HUES48 (cell line): ENCODE measurements around the gene TUNAR.

Experiments
- H3K27ac ChIP-seq: one replicate; pipeline ENCODE4 v1.7.0; 2013; ENCODE audit warnings: low read depth, low read length, inconsistent platforms
- H3K27me3 ChIP-seq: 2 replicates; pipeline ENCODE4 v1.6.1; 2013; ENCODE audit warnings: mild to moderate bottlenecking, low read length; ENCODE audit not compliant: control insufficient read depth, insufficient read depth
- H3K36me3 ChIP-seq: 2 replicates; pipeline ENCODE4 v1.6.1; 2013; ENCODE audit warnings: low read length; ENCODE audit not compliant: control insufficient read depth, insufficient read depth
- H3K4me1 ChIP-seq: 2 replicates; pipeline ENCODE4 v1.6.1; 2013; ENCODE audit warnings: mild to moderate bottlenecking, low read length; ENCODE audit not compliant: control insufficient read depth, insufficient read depth
- H3K4me3 ChIP-seq: 2 replicates; pipeline ENCODE4 v1.5.1; 2013; ENCODE audit warnings: mild to moderate bottlenecking, low read depth, low read length
- H3K9ac ChIP-seq: 2 replicates; pipeline ENCODE4 v1.6.1; 2013; ENCODE audit warnings: mild to moderate bottlenecking, low read depth, low read length, moderate library complexity
- H3K9me3 ChIP-seq: 2 replicates; pipeline ENCODE4 v1.6.1; 2013; ENCODE audit warnings: low read length; ENCODE audit not compliant: control insufficient read depth, insufficient read depth

Gene TUNAR

DNA sequence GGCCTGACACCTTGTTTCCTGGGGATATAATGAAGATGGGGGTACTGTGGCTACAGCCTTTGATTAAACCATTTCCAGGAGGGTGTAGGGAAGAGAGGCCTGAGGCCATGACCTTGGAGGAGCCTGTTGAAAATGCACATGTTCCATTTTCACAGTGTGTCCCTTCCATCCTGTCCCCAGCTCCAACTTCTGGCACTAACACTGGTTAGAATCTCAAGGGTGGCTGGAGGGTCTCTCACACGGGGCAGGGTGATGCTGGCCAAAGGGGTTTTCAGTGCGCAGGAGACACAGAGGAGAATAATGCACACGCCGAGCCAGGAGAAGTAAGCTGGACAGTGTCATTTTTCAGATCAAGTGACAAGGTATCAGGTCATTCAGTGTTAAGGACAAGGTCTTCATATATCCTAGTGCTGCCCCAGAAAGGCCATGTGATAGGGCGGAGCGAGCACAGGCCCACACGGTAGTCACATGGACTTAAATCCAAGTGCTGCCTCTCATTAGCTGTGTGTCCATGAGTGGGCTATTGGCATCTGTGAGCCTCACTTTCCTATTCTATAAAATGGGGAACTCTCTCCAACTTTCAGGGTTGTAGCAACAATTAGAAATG, 36.4 kb upstream of the TUNAR start:
- H3K9me3 ChIP-seq: no peaks in the 10 kb centered on the region
- H3K27ac ChIP-seq: no peak overlapping the region
- no peak overlapping the region for H3K4me3 ChIP-seq
- H3K4me1 ChIP-seq: peaks cover 3% of the 10 kb centered on the region; the same call in 1 of the 2 replicates
- H3K36me3 ChIP-seq: no peaks in the 10 kb centered on the region
- no peaks in the 10 kb centered on the region for H3K27me3 ChIP-seq
- no peak overlapping the region for H3K9ac ChIP-seq

DNA sequence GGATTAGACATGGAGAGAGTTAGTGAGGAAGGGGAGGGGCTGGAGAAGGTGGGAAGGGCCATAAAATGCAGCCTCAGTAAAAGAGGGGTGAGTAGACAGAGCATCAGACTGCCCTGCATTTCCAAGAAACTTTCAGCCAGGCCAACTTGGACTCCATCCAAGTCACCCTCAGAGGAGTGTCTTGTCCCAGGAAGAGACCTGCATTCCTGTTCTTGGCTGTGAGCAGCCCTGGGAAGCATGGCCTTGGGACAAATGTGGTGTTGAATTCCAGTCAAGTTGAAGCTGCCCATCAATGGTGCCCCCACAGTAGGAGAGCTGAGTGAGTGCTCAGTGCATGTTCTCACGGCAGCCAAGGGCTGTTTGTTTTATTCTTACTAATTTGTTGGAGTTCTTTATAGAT, 35.0 kb upstream of the TUNAR start:
- Histone ChIP-seq H3K9ac (no peak overlapping the region), H3K4me1 (no peaks in the 10 kb centered on the region), H3K36me3 (no peaks in the 10 kb centered on the region), H3K27ac (no peak overlapping the region), H3K27me3 (no peaks in the 10 kb centered on the region), H3K9me3 (no peaks in the 10 kb centered on the region), H3K4me3 (no peak overlapping the region)

DNA sequence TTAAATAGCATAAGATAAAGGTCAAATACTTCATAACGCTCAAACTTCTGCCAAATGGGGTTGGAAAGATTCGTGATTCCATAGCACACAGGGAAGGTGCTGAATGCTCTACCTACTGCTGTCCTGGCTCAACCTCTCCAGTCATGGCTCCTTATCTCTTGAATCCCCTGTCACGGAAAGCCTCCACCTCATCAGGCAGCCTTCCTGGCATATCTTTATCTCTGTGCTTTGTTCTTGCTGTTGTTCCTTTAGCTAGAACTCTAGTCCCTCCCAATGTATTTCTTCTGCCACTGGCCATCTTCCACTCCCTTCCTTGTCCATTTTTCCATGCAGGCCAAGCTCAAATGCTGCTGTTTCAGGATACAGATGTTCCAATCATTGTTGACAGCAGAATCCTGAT, 26.9 kb upstream of the TUNAR start:
- Histone ChIP-seq H3K4me3 (no peak overlapping the region), H3K36me3 (no peaks in the 10 kb centered on the region), H3K9ac (no peak overlapping the region), H3K9me3 (no peaks in the 10 kb centered on the region), H3K27me3 (no peaks in the 10 kb centered on the region), H3K4me1 (peaks cover 7% of the 10 kb centered on the region), H3K27ac (no peak overlapping the region)

DNA sequence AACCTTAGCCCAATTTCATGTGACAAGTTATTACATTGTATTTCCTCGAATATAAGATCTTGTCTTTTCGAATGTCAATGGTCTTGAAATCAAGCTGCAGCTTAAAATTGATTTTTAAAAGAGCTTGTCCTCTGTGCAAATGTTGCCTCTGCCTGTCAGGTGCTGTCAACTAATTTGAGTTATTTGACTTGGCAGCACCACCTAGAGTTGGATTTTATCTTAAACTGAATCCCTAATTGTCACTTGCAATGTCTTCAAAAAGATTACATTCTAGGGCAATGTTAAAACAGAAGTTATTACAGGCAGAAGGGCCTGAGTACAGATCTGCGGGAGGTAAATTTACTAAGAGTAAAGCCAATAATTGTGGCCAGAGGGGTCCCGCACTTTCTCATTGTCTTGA, 26.2 kb upstream of the TUNAR start:
- Histone ChIP-seq H3K9ac (no peak overlapping the region), H3K27ac (no peak overlapping the region), H3K27me3 (no peaks in the 10 kb centered on the region), H3K4me3 (no peak overlapping the region), H3K36me3 (no peaks in the 10 kb centered on the region), H3K4me1 (peaks cover 7% of the 10 kb centered on the region), H3K9me3 (no peaks in the 10 kb centered on the region)

DNA sequence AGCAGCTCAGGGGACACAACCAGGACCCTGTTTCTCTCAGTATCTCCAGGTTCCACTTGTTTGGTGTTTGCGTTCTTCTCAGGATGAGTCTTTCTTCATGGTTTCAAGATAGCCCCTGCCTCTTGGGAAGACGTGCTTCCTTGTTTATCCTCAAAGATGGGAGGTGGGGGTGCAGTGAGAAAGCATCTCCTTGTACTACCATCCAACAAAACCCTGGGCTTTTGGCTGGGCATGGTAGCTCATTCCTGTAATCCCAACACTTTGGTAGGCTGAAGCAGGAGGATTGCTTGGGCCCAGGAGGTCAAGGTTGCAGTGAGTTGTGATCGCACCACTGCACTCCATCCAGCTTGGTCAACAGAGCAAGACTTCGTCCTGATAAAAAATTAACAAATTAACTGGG, 21.0 kb upstream of the TUNAR start:
- H3K9ac ChIP-seq: no peak overlapping the region
- H3K4me1 ChIP-seq: peaks cover 5% of the 10 kb centered on the region
- H3K9me3 ChIP-seq: no peaks in the 10 kb centered on the region
- H3K4me3 ChIP-seq: no peak overlapping the region
- no peak overlapping the region for H3K27ac ChIP-seq
- no peaks in the 10 kb centered on the region for H3K27me3 ChIP-seq
- no peaks in the 10 kb centered on the region for H3K36me3 ChIP-seq

DNA sequence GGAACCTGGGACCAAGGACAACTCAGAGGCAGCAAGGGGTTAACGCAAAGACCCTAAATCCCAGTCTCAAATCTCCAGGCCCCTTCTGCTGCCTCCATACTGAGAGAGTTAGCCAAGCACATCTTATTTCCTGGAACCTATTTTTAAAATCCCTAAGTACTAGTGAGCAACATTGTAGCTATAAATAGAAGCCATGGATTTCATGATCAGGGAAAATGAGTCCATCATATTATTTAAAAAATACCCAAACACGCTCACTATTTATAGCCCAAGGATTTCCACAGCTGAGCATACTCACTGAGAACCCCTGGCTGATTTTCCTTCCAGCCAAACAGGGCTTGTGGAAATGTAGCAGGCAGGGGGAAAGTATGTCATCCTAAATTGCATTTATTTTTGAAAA, 19.4 kb upstream of the TUNAR start:
- Histone ChIP-seq H3K9me3 (no peaks in the 10 kb centered on the region), H3K36me3 (no peaks in the 10 kb centered on the region), H3K27me3 (no peaks in the 10 kb centered on the region), H3K4me3 (no peak overlapping the region), H3K27ac (no peak overlapping the region), H3K9ac (no peak overlapping the region), H3K4me1 (no peaks in the 10 kb centered on the region)

DNA sequence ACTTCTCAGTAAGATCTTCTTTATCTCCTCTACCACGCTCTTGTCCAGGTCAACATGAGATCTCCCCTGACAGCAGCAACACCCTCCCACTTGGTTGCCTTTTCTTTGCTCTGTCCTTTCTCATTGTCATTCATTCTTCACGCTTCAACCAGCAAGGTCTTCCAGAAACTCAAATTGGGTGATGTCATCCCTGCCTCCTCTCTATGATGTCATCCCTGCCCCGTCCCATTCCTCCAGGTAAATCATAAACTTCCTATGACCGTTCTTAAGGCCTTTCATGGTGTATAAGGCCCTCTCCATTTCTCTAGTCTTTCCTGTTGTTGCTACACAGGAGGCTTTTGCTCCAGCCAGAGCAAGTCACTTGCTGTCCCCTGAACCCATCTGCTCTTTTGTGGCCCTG, 17.7 kb upstream of the TUNAR start:
- no peak overlapping the region for H3K27ac ChIP-seq
- H3K27me3 ChIP-seq: no peaks in the 10 kb centered on the region
- H3K4me1 ChIP-seq: no peaks in the 10 kb centered on the region
- no peaks in the 10 kb centered on the region for H3K36me3 ChIP-seq
- no peak overlapping the region for H3K4me3 ChIP-seq
- H3K9ac ChIP-seq: no peak overlapping the region
- no peaks in the 10 kb centered on the region for H3K9me3 ChIP-seq

DNA sequence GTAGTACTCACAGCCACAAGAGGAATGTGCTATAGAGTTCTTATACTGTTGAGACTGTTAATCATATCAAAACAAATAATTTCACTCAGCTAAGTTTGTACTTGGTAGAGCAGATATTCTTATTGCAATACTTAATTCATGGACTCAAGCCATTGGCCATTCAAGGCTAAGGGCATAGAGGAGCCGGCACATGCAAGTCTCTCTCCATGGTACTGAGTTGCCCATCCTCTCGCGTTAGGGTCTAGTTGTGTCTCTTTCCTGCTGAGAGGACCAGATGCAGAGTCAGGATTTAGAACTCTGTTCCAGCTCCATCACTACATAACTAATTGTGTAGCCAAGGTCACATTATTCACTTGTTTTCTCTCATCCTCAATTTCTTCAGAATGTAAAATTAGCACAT, 14.4 kb upstream of the TUNAR start:
- Histone ChIP-seq H3K36me3 (no peaks in the 10 kb centered on the region), H3K27me3 (no peaks in the 10 kb centered on the region), H3K4me3 (no peak overlapping the region)

DNA sequence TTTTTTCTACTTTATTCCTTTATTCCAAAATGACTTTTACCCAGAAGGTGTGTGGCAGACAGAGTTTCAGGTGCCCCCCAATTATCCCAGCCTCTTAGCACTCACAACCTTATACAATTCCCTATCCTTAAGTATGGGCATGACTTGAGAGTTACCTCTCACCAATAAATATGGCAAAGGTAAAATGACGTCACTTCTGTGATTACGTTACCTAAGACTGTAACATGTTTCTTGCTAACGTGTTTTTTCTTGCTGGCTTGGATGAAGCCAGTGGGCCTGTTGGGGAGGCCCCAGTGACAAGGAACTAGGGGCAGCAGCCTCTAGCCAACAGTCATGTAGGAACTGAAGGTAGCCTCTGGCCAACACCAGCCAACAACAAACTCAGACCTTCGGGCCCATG, 13.3 kb upstream of the TUNAR start:
- no peak overlapping the region for H3K27ac ChIP-seq
- no peaks in the 10 kb centered on the region for H3K27me3 ChIP-seq
- H3K9me3 ChIP-seq: no peaks in the 10 kb centered on the region
- no peaks in the 10 kb centered on the region for H3K4me1 ChIP-seq
- no peaks in the 10 kb centered on the region for H3K36me3 ChIP-seq
- H3K9ac ChIP-seq: no peak overlapping the region
- no peak overlapping the region for H3K4me3 ChIP-seq

More for the DNA sequence above, 14.4 kb upstream of the TUNAR start:
- Histone ChIP-seq H3K9me3 (no peaks in the 10 kb centered on the region), H3K9ac (no peak overlapping the region), H3K4me1 (no peaks in the 10 kb centered on the region), H3K27ac (no peak overlapping the region)

DNA sequence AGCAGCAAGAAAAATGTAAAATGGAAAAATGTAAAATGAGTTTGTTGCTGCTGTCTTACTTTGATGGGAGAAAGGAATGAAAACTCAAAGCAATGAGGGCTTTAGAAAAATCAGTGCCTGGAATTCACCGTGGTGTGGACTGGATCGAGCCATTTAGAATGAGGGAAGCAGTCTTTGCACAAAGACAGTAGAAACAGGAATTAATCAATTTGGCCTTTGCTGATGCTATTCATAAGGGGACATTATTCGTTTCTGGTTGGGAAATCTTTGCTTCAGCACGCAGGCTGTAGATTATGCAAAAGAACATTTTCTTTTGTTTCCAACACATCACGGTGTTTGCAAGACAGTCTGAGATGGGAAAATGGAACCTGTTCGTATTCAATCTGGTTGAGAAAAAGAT, 6.9 kb upstream of the TUNAR start:
- no peaks in the 10 kb centered on the region for H3K9me3 ChIP-seq
- H3K4me3 ChIP-seq: no peak overlapping the region
- H3K27me3 ChIP-seq: peaks cover 7% of the 10 kb centered on the region; the same call in 1 of the 2 replicates
- H3K9ac ChIP-seq: no peak overlapping the region
- H3K27ac ChIP-seq: no peak overlapping the region
- no peaks in the 10 kb centered on the region for H3K36me3 ChIP-seq
- peaks cover 6% of the 10 kb centered on the region; the same call in 1 of the 2 replicates for H3K4me1 ChIP-seq

DNA sequence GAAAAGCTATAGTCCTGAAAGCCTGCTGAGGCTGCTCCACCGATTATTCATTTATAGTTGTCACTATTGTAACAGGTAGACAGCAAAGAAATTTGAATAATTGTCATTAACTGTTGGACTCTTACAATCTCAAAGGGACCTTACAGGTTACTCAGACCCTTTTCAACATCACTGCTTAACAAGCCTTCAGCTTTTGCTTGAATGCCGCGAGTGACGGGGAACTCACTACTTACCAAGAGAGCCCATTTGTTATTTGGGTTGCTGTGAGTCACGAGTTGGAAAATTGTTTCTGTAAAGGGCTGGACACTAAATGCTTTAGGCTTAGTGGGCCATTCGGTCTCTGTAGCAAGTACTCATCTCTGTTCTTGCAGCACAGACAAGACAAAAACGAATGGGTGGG, 5.9 kb upstream of the TUNAR start:
- H3K4me3 ChIP-seq: no peak overlapping the region
- H3K36me3 ChIP-seq: no peaks in the 10 kb centered on the region
- peaks cover 10% of the 10 kb centered on the region; the same call in 1 of the 2 replicates for H3K4me1 ChIP-seq
- H3K9ac ChIP-seq: no peak overlapping the region
- no peak overlapping the region for H3K27ac ChIP-seq
- H3K9me3 ChIP-seq: no peaks in the 10 kb centered on the region
- peaks cover 17% of the 10 kb centered on the region for H3K27me3 ChIP-seq

DNA sequence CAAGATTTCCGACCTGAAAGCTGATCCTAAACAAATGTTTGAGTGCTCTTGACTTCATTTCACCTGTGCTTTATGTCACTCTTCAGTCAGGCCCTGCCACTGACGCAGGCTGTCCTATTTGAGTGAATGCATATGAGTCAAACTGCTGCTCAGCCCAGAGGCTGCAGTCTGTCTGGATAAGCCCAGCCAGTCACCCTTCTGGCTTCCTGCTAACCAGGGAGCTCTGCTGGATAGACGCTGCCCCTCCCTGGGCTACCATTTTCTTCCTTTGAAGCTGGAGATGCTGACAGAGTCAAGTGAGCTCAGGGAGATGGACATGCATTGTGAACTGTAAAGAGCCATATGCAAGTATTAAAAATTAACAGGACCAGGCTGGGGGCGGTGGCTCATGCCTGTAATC, 5.1 kb upstream of the TUNAR start:
- H3K27ac ChIP-seq: no peak overlapping the region

More for the DNA sequence above, 5.1 kb upstream of the TUNAR start:
- H3K4me1 ChIP-seq: peaks cover 10% of the 10 kb centered on the region; the same call in 1 of the 2 replicates
- H3K27me3 ChIP-seq: peaks cover 17% of the 10 kb centered on the region
- no peaks in the 10 kb centered on the region for H3K36me3 ChIP-seq
- H3K9ac ChIP-seq: no peak overlapping the region
- H3K4me3 ChIP-seq: no peak overlapping the region
- no peaks in the 10 kb centered on the region for H3K9me3 ChIP-seq
